ENCODE data around the gene KCNS1. TPM values are rescaled to one million over a fixed set of nuclear protein-coding genes. Genes with fewer than 3 reads are reported as not detected.
"Not testable (repeated sequence)": the region's sequence is repeated elsewhere in the genome, so short reads cannot be mapped to it uniquely, and the experiment has no call there.

Gene KCNS1, protein sequence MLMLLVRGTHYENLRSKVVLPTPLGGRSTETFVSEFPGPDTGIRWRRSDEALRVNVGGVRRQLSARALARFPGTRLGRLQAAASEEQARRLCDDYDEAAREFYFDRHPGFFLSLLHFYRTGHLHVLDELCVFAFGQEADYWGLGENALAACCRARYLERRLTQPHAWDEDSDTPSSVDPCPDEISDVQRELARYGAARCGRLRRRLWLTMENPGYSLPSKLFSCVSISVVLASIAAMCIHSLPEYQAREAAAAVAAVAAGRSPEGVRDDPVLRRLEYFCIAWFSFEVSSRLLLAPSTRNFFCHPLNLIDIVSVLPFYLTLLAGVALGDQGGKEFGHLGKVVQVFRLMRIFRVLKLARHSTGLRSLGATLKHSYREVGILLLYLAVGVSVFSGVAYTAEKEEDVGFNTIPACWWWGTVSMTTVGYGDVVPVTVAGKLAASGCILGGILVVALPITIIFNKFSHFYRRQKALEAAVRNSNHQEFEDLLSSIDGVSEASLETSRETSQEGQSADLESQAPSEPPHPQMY
- total RNA-seq = 0.55 to 1.1 TPM (median 0.59 TPM) in 3 replicates
- long read RNA-seq = 0 reads

DNA sequence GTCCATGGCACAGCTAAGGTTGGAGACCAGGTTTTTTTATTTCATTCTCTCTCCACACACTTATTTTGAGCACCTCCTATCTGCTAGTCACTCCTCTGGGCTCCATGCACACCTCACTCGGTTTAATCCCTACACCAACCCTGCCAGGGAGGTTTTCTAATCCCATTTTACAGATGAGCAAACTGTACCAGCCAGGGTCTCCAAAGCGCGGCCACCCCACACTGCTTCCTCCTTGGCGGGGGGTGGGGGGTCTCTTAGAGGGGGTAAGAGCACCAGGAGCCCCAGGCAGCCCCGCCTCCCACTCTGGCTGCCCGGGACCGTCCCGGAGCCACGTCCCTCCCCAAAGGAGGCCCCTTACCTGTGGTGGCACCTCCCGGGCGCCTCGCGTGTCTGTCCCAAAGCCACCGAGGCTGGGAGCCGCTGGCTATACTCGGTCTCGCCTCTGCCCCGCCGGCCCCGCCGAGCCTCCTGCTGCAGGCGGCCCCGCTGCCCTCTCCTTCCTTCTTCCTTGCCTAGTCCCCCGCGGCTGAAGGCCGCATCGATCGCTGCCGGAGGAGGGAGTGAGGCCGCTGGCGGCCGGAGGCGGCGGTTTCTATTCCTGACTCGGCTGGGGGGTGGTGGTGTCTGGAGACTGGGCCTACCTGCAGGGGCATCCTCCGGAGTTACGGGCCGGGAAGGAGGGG lies at the start of gene KCNS1:
KCNS1 (minus strand) TSS at position 565 of the 683 bp plus-strand sequence. CDS start 1,891 bp downstream, outside the sequence.
- H3K36me3 Mint-ChIP-seq (ENCODE audit: low read depth) = peaks cover 1% of the 10 kb centered on the region
- DNase-seq (ENCODE audit: low spot score) = no peak
- peak within 1 kb of the TSS; percentile 60 for H3K4me3 Mint-ChIP-seq (ENCODE audit: unreplicated experiment)
- no peaks in the 10 kb centered on the region for H3K9me3 Mint-ChIP-seq (ENCODE audit: low read depth)
- peaks cover 23% of the 10 kb centered on the region for H3K4me1 Mint-ChIP-seq (ENCODE audit: low read depth)
- H3K27me3 Mint-ChIP-seq (ENCODE audit: low read depth) = peaks cover 4% of the 10 kb centered on the region
- no peak within 1 kb of the TSS for H3K27ac Mint-ChIP-seq (ENCODE audit: unreplicated experiment)
- TF ChIP-seq, protein P1, sequence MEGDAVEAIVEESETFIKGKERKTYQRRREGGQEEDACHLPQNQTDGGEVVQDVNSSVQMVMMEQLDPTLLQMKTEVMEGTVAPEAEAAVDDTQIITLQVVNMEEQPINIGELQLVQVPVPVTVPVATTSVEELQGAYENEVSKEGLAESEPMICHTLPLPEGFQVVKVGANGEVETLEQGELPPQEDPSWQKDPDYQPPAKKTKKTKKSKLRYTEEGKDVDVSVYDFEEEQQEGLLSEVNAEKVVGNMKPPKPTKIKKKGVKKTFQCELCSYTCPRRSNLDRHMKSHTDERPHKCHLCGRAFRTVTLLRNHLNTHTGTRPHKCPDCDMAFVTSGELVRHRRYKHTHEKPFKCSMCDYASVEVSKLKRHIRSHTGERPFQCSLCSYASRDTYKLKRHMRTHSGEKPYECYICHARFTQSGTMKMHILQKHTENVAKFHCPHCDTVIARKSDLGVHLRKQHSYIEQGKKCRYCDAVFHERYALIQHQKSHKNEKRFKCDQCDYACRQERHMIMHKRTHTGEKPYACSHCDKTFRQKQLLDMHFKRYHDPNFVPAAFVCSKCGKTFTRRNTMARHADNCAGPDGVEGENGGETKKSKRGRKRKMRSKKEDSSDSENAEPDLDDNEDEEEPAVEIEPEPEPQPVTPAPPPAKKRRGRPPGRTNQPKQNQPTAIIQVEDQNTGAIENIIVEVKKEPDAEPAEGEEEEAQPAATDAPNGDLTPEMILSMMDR (IDR thresholded peaks at IDR 0.05) = peak; percentile 33

DNA sequence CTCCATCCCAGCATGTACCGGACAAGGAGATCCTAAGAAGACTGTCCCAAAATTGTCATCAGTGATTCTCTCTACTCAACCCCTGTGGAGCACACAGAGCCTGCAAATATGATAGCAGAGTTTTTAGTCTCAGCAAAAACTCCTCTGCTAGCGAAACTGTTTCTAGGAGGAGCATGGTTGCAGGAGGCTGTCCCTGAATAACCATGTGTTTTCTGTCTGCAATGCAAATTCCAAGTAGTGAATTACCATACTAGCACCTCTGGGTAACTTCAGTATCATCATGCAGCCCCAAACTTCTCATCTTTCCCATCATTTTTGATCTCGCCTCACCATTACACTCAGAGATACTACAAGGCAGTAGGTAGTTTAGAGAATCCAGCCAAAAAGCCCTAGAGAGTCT lies 48.1 kb upstream of the KCNS1 start:
- TF ChIP-seq, protein P1 (IDR thresholded peaks at IDR 0.05) = no peak
- Mint-ChIP-seq H3K27ac (ENCODE audit: unreplicated experiment) (no peak overlapping the region), H3K4me3 (ENCODE audit: unreplicated experiment) (no peak overlapping the region), H3K4me1 (ENCODE audit: low read depth) (no peaks in the 10 kb centered on the region), H3K27me3 (ENCODE audit: low read depth) (peaks cover 49% of the 10 kb centered on the region), H3K36me3 (ENCODE audit: low read depth) (no peaks in the 10 kb centered on the region), H3K9me3 (ENCODE audit: low read depth) (no peaks in the 10 kb centered on the region)
- DNase-seq (ENCODE audit: low spot score) = no peak

DNA sequence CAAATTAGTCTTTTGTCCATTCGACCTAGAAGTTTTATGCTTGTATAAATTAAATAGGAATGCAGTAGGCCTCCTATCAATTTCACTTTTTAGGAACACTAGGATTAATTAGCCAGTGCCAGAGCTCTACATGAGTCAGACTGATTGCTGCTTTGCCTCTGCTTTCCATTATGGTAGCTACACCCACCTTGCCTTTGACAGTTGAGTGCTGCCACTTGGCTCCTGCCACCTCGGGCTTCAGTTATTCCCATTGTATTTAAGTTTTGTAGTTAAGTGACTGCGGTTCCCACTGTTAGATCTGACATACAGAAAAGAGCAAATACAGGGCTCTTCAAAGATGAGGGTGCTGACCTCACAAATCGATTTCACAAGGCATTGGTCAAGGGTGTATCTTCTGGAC lies 39.9 kb upstream of the KCNS1 start:
- TF ChIP-seq, protein P1 (IDR thresholded peaks at IDR 0.05) = no peak
- Mint-ChIP-seq H3K4me3 (ENCODE audit: unreplicated experiment) (no peak overlapping the region), H3K9me3 (ENCODE audit: low read depth) (no peaks in the 10 kb centered on the region), H3K27me3 (ENCODE audit: low read depth) (peaks cover 26% of the 10 kb centered on the region), H3K36me3 (ENCODE audit: low read depth) (no peaks in the 10 kb centered on the region), H3K4me1 (ENCODE audit: low read depth) (no peaks in the 10 kb centered on the region), H3K27ac (ENCODE audit: unreplicated experiment) (no peak overlapping the region)
- DNase-seq (ENCODE audit: low spot score) = no peak

DNA sequence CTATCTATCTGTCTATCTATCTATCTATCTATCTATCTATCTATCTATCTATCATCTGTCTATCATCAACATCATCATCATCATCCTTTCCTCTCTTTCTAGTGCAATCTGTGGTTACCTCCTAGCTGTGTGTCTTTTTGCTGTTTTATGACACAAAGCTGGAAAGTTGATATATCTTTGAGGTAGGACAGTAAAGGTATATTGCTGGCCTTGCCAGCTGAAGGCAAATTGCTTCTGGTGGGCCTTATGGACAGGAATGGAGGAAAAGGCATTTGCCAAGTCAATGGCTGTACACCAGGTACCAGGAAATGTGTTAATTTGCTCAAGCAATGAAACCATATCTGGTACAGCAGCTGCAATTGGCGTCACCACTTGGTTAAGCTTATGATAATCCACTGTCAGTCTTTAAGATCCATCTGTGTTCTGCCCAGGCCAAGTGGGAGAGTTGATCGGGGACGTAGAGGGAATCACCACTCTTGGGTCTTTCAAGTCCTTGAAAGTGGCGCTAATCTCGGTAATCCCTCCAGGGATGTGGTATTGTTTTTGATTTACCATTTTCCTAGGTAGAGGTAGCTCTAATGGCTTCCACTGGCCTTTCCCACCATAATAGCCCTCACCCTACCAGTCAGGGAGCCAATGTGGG lies 38.9 kb upstream of the KCNS1 start:
- DNase-seq (ENCODE audit: low spot score); H3K4me3 Mint-ChIP-seq (ENCODE audit: unreplicated experiment); H3K27ac Mint-ChIP-seq (ENCODE audit: unreplicated experiment); H3K36me3 Mint-ChIP-seq (ENCODE audit: low read depth); H3K4me1 Mint-ChIP-seq (ENCODE audit: low read depth); H3K9me3 Mint-ChIP-seq (ENCODE audit: low read depth): not testable (repeated sequence)
- peaks cover 23% of the 10 kb centered on the region for H3K27me3 Mint-ChIP-seq (ENCODE audit: low read depth)

DNA sequence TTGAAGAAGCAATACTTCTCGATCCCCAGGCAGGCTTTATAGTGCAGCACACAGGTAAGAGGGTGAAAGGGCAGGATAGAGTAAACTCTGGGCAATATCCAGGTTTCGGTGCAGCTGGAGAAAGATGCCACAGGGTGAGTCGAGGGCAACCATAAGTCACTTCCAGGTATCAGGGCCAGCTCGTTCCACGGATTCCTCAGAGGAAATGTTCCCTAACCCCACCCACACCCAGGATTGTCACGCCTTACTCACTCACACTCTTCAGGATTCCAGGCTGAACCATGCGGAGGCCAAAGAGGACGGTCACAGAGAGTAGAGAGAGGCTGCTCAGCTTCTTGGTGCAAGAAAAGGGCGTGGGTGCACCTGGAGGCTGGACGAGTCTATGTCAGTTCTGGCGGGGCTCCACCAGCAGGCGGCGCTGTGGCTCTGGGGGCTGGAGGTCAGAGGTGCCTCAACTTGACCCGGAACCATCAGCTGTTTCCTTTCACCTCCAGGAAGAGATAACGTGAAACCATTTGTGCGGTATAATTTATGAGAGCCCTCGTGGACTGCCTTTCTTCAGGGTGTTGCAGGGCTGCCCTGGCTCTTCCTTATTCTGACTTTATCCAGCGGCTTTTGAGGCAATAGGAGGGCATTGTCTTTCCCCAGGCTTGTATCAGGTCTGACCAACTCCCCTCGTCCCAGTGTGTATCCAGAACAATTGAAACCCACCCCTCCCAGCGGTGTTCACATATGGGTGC lies 37.8 kb upstream of the KCNS1 start:
- no peak for DNase-seq (ENCODE audit: low spot score)
- H3K27ac Mint-ChIP-seq (ENCODE audit: unreplicated experiment) = no peak overlapping the region
- H3K27me3 Mint-ChIP-seq (ENCODE audit: low read depth) = peaks cover 21% of the 10 kb centered on the region
- no peaks in the 10 kb centered on the region for H3K4me1 Mint-ChIP-seq (ENCODE audit: low read depth)
- TF ChIP-seq, protein P1 (IDR thresholded peaks at IDR 0.05) = peak; percentile 68
- H3K36me3 Mint-ChIP-seq (ENCODE audit: low read depth) = no peaks in the 10 kb centered on the region
- H3K9me3 Mint-ChIP-seq (ENCODE audit: low read depth) = no peaks in the 10 kb centered on the region
- no peak overlapping the region for H3K4me3 Mint-ChIP-seq (ENCODE audit: unreplicated experiment)

Measured in chondrocyte (in vitro differentiated cells).